GM18868 (cell line): ENCODE data around the gene TIFAB.

ENCODE experiments used
- ATAC-seq: cut with Tn5 transposase; IDR thresholded peaks from one replicate; pipeline ENCODE4 v1.9.1; 2021; ENCODE audit warnings: mild to moderate bottlenecking, moderate library complexity; ENCODE audit not compliant: unreplicated experiment

Gene TIFAB

GRCh38 chr5:135429301-135430134, 22.6 kb downstream of the TIFAB start:
- ATAC-seq = no peak

DNA sequence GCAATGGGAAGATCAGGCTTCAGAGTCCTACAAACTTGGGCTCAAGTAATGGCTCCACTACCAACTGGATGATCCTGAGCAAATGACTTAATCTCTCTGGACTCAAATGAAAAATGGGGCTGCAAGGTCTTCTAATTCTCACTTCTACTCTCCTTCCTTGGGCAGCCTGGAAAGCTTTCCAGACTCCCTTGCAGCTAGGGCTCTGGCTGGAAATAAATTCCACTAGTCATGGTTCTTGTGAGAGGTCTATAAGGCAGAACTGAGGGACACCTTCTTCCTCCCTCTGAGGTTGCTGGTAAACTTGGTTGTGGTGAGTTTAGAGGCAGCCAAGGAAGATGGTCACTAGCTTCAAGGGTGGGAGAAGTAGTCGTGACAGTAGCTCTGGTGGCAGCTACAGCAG, 23.6 kb downstream of the TIFAB start:
- no peak for ATAC-seq

GRCh38 chr5:135426102-135427082, 25.8 kb downstream of the TIFAB start:
- peak; percentile 97 for ATAC-seq

GRCh38 chr5:135425641-135426040, 26.5 kb downstream of the TIFAB start:
- ATAC-seq = no peak

DNA sequence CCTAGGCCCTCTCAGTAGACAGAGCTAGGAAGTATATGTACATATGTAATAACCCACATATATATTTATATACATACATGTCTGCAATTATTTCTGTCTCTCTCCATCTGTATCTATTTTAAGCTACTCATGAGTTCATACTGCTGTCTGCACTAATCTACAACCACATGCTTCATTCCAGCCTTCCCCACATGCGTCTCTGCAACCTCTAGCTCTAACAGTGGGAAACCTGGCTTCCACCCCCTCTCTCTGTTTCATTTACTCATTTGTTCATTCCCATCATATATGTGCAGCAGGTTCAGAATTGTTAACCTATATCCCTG, 28.3 kb downstream of the TIFAB start:
- ATAC-seq = no peak

DNA sequence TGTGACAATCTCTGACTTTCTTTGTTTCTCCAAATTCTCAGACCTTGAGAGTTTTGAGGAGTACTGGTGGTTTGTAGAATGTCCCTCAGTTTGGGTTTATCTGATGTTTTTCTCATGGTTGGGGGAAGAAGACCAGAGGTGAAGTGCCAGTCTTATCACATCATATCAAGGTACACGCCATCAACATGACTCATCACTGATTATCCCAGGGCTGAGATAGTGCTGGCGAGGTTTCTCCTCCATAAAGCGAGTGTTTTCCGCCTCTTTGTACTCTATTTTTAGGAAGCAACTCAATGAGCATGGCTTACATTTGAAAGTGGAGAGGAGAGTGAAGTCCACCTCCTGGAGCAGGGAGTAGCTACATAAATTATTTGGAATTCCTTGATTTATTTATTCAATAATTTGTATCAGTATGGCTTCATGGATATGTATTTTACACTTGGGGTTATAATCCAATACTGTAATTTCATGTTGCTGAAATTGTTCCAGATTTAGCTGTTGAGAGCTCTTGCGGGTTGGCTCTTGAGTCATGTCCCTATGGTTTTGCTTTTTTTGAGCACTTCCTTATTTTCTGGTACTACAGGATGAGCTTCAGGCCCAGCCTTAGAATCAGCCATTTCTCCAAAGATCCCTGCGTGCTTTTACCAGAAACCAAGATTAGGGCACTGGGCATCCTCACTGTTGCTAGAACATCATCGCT, 28.9 kb downstream of the TIFAB start:
- no peak for ATAC-seq

- ATAC-seq = no peak
Observed at GRCh38 chr5:135422419-135422818, 29.7 kb downstream of the TIFAB start.

DNA sequence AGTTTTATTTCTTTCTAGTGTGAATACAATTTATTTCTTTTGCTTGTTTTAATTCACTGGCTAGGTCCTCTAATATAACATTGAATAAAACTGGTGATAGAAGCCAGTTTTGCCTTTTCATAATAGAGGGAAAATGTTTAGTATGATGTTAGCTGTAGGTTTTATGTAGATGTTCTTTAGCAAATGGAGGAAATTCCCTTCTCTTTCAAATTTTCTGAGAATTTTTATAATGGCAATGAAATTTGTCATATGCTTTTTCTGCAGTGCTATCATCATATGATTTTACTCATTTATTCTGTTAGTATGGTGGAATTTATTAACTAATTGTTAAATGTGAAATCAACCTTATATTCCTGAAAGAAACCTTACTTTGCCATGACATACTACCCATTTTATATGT, 35.1 kb downstream of the TIFAB start:
- no peak for ATAC-seq

GRCh38 chr5:135405082-135405481, 47.1 kb downstream of the TIFAB start:
- no peak for ATAC-seq

DNA sequence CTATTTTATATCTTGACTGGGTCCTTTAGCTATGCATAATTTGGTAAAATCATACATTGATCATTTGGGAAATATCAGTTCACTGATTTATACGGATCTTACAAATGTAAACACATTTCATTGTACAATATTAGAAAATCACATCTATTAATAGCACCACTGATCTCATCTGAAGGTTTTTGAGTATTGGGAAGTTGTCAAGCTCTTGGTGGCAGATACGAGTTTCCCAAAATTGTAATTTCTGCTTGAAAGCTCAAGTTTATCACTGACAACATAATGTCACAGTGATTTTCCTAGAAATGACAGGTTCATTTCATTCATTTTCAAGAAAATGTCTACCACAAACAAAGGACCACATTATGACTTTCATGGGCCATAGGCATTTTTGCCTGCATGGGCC, 50.1 kb downstream of the TIFAB start:
- no peak for ATAC-seq

DNA sequence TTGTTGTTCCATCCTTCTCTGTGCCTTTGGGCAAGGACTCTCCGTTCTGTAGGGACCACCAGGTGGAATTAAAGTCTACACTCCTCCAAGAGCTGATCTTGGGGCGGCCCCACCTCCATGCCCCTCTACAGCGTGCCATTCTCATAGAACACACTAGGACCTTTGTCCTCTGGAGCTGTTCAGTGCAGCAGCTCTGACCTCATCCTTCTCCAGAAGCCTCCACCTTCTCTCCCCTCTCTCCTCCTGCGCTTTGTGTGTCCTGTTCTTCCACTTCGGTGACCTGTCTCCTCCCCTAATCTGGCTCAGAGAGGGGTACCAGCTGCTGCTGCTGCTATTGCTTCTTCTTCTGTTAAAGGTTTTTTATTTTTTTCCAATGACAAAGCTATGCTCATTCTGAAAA, 51.3 kb downstream of the TIFAB start:
- no peak for ATAC-seq

GRCh38 chr5:135399794-135400542, 52.2 kb downstream of the TIFAB start:
- no peak for ATAC-seq

DNA sequence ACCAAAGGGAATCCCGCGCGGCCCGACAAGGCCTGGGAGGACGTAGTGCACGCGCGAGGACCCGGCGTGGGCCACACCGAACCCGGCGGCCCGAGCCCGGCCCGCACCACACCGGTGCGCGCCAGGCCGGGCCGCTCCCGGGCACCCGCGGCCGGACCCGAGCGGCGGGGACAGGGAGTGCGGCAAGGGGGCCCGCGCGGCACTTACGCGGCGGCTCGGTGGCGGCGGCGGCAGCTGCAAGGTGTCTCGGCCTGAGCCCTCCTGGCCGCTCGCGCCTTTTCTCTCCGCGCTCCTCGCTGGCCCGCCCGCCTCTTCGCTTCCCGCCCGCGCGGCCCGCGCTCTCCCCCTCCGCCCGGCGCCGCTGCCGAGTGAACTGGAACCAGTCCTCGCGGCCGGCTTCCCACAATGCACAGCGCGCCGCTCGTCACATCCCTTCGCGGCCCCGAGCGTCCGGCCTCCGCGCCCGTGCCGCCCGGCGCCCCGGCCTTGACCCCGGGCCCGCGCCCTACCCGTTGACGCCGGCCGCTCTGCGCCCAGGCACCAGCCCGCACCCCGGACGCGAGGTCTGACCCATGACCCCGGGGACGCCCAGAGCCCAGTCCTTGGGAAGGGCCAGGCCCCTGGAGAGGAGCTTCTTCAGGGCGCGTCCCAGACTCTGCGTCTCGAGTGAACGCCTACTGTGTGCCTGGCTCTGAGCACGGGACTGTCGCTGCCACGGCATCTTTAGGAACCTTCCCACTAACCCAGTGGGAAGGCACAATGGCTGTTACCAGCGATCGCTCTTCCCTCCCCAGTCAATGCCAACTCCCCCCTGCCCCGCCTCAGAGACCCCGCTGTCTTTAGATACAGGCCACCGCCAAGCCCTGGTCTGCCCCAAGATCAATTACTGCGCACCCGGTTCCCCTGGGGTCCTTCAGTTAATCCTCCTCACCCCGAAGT, 53.0 kb downstream of the TIFAB start, which contains the start of gene MACROH2A1:
TSS of gene MACROH2A1 (minus strand) at position 377 of the 939 bp plus-strand sequence. CDS start 10,138 bp downstream, outside the sequence.
- ATAC-seq = peak; percentile 84

DNA sequence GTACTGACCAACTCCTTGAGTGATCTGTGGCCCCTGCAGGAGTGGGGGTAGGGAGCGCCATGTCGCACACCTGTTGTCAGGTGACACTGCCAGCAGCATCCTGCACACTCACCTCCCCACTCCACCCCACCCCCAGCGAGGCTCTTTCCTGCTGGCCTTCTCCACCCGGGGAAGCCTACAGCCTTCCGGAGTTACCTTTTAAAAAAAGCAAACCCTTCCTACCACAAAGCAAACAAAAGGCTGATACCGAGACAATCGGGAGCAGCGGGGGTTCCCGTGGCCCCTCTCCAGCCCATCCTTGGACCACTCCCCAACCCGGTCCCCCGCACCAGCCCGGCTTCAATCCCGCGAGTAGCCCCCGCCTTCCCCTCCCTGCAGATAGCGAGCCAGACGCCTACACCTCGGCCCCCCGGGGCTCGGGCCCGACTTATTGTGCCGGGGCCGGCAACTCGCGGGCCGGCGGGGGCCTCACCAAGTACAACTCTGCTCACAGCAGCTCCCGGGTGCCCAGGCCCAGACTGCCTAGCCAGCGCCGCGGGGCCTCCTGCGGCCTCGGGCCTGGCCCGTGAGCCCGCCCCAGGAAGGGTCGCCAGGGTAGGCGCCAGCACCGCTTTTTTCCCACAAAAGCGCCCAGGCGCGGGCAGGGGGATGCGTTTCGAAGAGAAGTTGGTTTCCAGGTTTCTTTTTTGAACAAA, 53.8 kb downstream of the TIFAB start:
- peak; percentile 30 for ATAC-seq
